HepG2 (cell line): ENCODE data around the gene CCDC28A. TPM values are rescaled to one million over a fixed set of nuclear protein-coding genes. Genes with fewer than 3 reads are reported as not detected.

ENCODE experiments used
- AKAP8 ChIP-seq: sonication (generic); formaldehyde crosslinking; IDR thresholded peaks from 2 replicates; pipeline ENCODE4 v1.5.1; 2020; ENCODE audit warnings: mild to moderate bottlenecking, missing genetic modification reagents
- ATF1 ChIP-seq: IDR thresholded peaks from 2 replicates; pipeline ENCODE4 v1.6.1; 2016; ENCODE audit warnings: mild to moderate bottlenecking, control low read depth
- DNMT3B ChIP-seq: conservative IDR thresholded peaks from 2 replicates; pipeline ENCODE4 v1.6.1; 2016; ENCODE audit warnings: missing biosample characterization, control low read depth
- FLYWCH1 ChIP-seq: sonication (generic); formaldehyde crosslinking; IDR thresholded peaks from 2 replicates; pipeline ENCODE4 v1.8.1; 2023; ENCODE audit warnings: mild to moderate bottlenecking, missing genetic modification reagents
- FOXP1 ChIP-seq, 2 experiments: fragments of 450-650 bp in 1 of 2; IDR thresholded peaks; 2 replicates each; pipeline ENCODE4 v1.6.1; 2017 to 2018; ENCODE audit warnings: antibody characterized with exemption in 1 of 2
- HOXA3 ChIP-seq: sonication (generic); formaldehyde crosslinking; IDR thresholded peaks from 2 replicates; pipeline ENCODE4 v1.5.0; 2020; ENCODE audit warnings: missing genetic modification reagents
- RFX3 ChIP-seq: IDR thresholded peaks from 2 replicates; pipeline ENCODE4 v1.6.1; 2016; ENCODE audit warnings: missing biosample characterization, missing genetic modification reagents
- ZMAT3 ChIP-seq: sonication (generic); formaldehyde crosslinking; conservative IDR thresholded peaks from 2 replicates; pipeline ENCODE4 v1.7.0; 2021; ENCODE audit warnings: missing genetic modification reagents
- ZNF274 ChIP-seq: sonication (generic); formaldehyde crosslinking; IDR thresholded peaks from 2 replicates; pipeline ENCODE4 v1.5.1; 2020; ENCODE audit warnings: mild to moderate bottlenecking, missing genetic modification reagents
- ZNF552 ChIP-seq: sonication (generic); formaldehyde crosslinking; IDR thresholded peaks from 2 replicates; pipeline ENCODE4 v1.9.0; 2022; ENCODE audit warnings: missing genetic modification reagents, mild to moderate bottlenecking, borderline replicate concordance
- ZNF607 ChIP-seq: sonication (generic); formaldehyde crosslinking; IDR thresholded peaks from 2 replicates; pipeline ENCODE4 v1.5.1; 2020; ENCODE audit warnings: missing genetic modification reagents, mild to moderate bottlenecking, borderline replicate concordance
- polyA plus RNA-seq, 8 experiments: library from polyadenylated mRNA; depleted of rRNA in 3 of 8; stranded (reverse) in 7 of 8; unstranded in 1 of 8; fragments of >200 nt; fragmentation: Illumina TruSeq in 4 of 8; extraction: Trizol in 4 of 8; gene quantifications; 2 replicates each; pipeline versions ENCODE4 v1.2.1 to v1.2.3, GENCODE V29; 2011 to 2016; ENCODE audit warnings: low read depth in 4 of 8, missing spikeins in 1 of 8, mixed read lengths in 1 of 8; ENCODE audit not compliant: insufficient read depth in 1 of 8
- total RNA-seq, 5 experiments: library from RNA; depleted of rRNA; stranded (reverse); fragments of >200 nt; fragmentation: Illumina TruSeq; extraction: Trizol; gene quantifications; 2 replicates each; pipeline ENCODE4 v1.2.3, GENCODE V29; 2016; ENCODE audit warnings: low read depth in 1 of 5
- TF ChIP-seq, protein P1 (sequence below): sonication (generic); formaldehyde crosslinking; IDR thresholded peaks from 2 replicates; pipeline ENCODE4 v1.4.0; 2020; ENCODE audit warnings: missing genetic modification reagents
- TF ChIP-seq, protein P2 (sequence below): sonication (generic); formaldehyde crosslinking; IDR thresholded peaks from 2 replicates; pipeline ENCODE4 v1.9.0; 2021; ENCODE audit warnings: missing genetic modification reagents, mild to moderate bottlenecking, borderline replicate concordance
- TF ChIP-seq, protein P3 (sequence below): IDR thresholded peaks from 2 replicates; pipeline ENCODE4 v1.6.1; 2016; ENCODE audit warnings: low read depth, control low read depth
- TF ChIP-seq, protein P4 (sequence below): IDR thresholded peaks from 2 replicates; pipeline ENCODE4 v1.6.1; 2018; ENCODE audit warnings: missing genetic modification reagents, mild to moderate bottlenecking, missing compliant biosample characterization
- TF ChIP-seq, protein P5 (sequence below): sonication (generic); formaldehyde crosslinking; IDR thresholded peaks from 2 replicates; pipeline ENCODE4 v1.8.0; 2022; ENCODE audit warnings: missing genetic modification reagents, low read depth, mild to moderate bottlenecking, borderline replicate concordance

The CCDC28A gene
- total and polyA plus RNA-seq, 2 of the 13 experiments (the other 11 are each of a cell fraction or from before 2014, with no cell fraction given): 15.8 TPM

DNA sequence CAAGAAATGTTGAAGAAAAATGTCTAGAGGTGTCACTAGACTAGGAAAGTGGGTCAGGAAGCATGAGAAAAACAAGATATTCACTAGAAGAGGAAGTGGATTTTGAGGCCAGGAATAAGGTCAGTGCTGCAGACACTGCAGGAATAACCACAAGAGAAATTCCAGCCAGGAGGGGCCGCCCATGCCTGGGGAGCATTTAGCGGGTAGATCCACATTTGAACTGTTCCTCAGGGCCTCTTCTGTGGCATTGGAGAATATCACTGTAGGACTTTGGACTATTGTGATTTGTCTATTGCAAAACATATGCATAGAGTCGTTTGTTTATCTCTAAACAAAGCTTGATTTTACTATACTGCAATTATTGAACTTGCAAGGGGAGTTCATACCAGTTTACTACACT, 49.6 kb upstream of the CCDC28A start (continued):
- TF ChIP-seq, protein P1, sequence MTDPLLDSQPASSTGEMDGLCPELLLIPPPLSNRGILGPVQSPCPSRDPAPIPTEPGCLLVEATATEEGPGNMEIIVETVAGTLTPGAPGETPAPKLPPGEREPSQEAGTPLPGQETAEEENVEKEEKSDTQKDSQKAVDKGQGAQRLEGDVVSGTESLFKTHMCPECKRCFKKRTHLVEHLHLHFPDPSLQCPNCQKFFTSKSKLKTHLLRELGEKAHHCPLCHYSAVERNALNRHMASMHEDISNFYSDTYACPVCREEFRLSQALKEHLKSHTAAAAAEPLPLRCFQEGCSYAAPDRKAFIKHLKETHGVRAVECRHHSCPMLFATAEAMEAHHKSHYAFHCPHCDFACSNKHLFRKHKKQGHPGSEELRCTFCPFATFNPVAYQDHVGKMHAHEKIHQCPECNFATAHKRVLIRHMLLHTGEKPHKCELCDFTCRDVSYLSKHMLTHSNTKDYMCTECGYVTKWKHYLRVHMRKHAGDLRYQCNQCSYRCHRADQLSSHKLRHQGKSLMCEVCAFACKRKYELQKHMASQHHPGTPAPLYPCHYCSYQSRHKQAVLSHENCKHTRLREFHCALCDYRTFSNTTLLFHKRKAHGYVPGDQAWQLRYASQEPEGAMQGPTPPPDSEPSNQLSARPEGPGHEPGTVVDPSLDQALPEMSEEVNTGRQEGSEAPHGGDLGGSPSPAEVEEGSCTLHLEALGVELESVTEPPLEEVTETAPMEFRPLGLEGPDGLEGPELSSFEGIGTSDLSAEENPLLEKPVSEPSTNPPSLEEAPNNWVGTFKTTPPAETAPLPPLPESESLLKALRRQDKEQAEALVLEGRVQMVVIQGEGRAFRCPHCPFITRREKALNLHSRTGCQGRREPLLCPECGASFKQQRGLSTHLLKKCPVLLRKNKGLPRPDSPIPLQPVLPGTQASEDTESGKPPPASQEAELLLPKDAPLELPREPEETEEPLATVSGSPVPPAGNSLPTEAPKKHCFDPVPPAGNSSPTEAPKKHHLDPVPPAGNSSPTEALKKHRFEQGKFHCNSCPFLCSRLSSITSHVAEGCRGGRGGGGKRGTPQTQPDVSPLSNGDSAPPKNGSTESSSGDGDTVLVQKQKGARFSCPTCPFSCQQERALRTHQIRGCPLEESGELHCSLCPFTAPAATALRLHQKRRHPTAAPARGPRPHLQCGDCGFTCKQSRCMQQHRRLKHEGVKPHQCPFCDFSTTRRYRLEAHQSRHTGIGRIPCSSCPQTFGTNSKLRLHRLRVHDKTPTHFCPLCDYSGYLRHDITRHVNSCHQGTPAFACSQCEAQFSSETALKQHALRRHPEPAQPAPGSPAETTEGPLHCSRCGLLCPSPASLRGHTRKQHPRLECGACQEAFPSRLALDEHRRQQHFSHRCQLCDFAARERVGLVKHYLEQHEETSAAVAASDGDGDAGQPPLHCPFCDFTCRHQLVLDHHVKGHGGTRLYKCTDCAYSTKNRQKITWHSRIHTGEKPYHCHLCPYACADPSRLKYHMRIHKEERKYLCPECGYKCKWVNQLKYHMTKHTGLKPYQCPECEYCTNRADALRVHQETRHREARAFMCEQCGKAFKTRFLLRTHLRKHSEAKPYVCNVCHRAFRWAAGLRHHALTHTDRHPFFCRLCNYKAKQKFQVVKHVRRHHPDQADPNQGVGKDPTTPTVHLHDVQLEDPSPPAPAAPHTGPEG (CRISPR knock-in tag): no peak
- TF ChIP-seq HOXA3 (no peak), FOXP1 (IDR thresholded peaks at IDR 0.05) (no peak), FOXP1 (CRISPR knock-in tag; IDR thresholded peaks at IDR 0.05) (peak; percentile 34; the same call in 1 of the 2 replicates), FLYWCH1 (CRISPR knock-in tag) (no peak), ZNF607 (CRISPR knock-in tag) (no peak), RFX3 (CRISPR knock-in tag) (no peak), ZNF552 (CRISPR knock-in tag) (no peak), ZNF274 (CRISPR knock-in tag) (no peak), ATF1 (CRISPR knock-in tag) (no peak), ZMAT3 (CRISPR knock-in tag) (no peak), AKAP8 (CRISPR knock-in tag) (no peak), DNMT3B (CRISPR knock-in tag) (no peak)
- TF ChIP-seq, protein P2, sequence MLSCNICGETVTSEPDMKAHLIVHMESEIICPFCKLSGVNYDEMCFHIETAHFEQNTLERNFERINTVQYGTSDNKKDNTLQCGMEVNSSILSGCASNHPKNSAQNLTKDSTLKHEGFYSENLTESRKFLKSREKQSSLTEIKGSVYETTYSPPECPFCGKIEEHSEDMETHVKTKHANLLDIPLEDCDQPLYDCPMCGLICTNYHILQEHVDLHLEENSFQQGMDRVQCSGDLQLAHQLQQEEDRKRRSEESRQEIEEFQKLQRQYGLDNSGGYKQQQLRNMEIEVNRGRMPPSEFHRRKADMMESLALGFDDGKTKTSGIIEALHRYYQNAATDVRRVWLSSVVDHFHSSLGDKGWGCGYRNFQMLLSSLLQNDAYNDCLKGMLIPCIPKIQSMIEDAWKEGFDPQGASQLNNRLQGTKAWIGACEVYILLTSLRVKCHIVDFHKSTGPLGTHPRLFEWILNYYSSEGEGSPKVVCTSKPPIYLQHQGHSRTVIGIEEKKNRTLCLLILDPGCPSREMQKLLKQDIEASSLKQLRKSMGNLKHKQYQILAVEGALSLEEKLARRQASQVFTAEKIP (CRISPR knock-in tag): no peak
- TF ChIP-seq, protein P3, sequence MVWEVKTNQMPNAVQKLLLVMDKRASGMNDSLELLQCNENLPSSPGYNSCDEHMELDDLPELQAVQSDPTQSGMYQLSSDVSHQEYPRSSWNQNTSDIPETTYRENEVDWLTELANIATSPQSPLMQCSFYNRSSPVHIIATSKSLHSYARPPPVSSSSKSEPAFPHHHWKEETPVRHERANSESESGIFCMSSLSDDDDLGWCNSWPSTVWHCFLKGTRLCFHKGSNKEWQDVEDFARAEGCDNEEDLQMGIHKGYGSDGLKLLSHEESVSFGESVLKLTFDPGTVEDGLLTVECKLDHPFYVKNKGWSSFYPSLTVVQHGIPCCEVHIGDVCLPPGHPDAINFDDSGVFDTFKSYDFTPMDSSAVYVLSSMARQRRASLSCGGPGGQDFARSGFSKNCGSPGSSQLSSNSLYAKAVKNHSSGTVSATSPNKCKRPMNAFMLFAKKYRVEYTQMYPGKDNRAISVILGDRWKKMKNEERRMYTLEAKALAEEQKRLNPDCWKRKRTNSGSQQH (CRISPR knock-in tag): no peak
- TF ChIP-seq, protein P4, sequence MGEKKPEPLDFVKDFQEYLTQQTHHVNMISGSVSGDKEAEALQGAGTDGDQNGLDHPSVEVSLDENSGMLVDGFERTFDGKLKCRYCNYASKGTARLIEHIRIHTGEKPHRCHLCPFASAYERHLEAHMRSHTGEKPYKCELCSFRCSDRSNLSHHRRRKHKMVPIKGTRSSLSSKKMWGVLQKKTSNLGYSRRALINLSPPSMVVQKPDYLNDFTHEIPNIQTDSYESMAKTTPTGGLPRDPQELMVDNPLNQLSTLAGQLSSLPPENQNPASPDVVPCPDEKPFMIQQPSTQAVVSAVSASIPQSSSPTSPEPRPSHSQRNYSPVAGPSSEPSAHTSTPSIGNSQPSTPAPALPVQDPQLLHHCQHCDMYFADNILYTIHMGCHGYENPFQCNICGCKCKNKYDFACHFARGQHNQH (CRISPR knock-in tag): 0 out of 2 replicates have a peak, but pooled peaks have one; percentile 36
- TF ChIP-seq, protein P5, sequence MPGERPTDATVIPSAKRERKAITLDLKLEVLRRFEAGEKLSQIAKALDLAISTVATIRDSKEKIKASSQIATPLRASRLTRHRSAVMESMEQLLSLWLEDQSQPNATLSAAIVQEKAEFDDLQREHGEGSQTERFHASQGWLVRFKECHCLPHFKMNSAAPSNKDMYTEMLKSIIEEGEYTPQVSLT (CRISPR knock-in tag): no peak
